Measurements from ENCODE around the gene MAP7. TPM values are rescaled to one million over a fixed set of nuclear protein-coding genes. Genes with fewer than 3 reads are reported as not detected.

MAP7 gene
- total and polyA plus RNA-seq, 9 of the 15 experiments (the other 6 are each of a cell fraction or from before 2014, with no cell fraction given): 0.76 to 7.7 (median 3.9) TPM

- no peak for TF ChIP-seq USF1 (CRISPR knock-in tag; IDR thresholded peaks at IDR 0.05)
- no peak for TF ChIP-seq ILK (tag; IDR thresholded peaks at IDR 0.05; ENCODE audit: borderline replicate concordance, low read depth)
- TF ChIP-seq KDM2B (CRISPR knock-in tag; IDR thresholded peaks at IDR 0.05): no peak
- TF ChIP-seq MLLT1 (IDR thresholded peaks at IDR 0.05): 0 out of 4 replicates have a peak, but pooled peaks of 1 of the 2 experiments have one; percentile 34
These were observed 750 bp downstream of the MAP7 start (continued) for GRCh38 chr6:136549300-136550044.

GRCh38 chr6:136548582-136549299 is 1.5 kb downstream of the MAP7 start:
- ATAC-seq (no peak), DNase-seq (ENCODE audit: extremely low read depth in 1 of 4, low spot score in 3 of 4) (no peak), FAIRE-seq (peak; percentile 32)
- TF ChIP-seq CBX8 (IDR thresholded peaks at IDR 0.05; ENCODE audit: borderline replicate concordance, extremely low read depth, low read depth, low read length, poor library complexity, severe bottlenecking) (peak; percentile 71), RAD21 (CRISPR knock-in tag; conservative IDR thresholded peaks at IDR 0.05 in 1 of 2, IDR thresholded peaks at IDR 0.05 in 1 of 2) (0 out of 4 replicates have a peak, but pooled peaks of 1 of the 2 experiments have one; percentile 18), NCOA6 (IDR thresholded peaks at IDR 0.05) (no peak)
- Histone ChIP-seq H3K27me3 (ENCODE audit: control insufficient read depth in 2 of 2, insufficient read depth in 2 of 2, low read length in 2 of 2) (peaks cover 7 to 8% of the 10 kb centered on the region in 2 experiments; a peak in 3 of 5 replicates), H3K4me1 (replicated peaks in 1 of 2; ENCODE audit: control insufficient read depth in 2 of 2, insufficient read depth in 2 of 2, low read length in 2 of 2) (peaks cover 13 to 17% of the 10 kb centered on the region in 2 experiments), H4K20me1 (replicated peaks; ENCODE audit: control insufficient read depth, insufficient read depth, low read length) (0 out of 2 replicates have a peak, but pooled peaks cover 5% of the 10 kb centered on the region), H3K9me3 (replicated peaks; ENCODE audit: control insufficient read depth, insufficient read depth, low read depth, low read length) (no peaks in the 10 kb centered on the region), H3K4me3 (0 out of 2 replicates have a peak overlapping the region, but pooled peaks have one; percentile 64), H3K9ac (ENCODE audit: insufficient read depth in 1 of 2, low read depth in 2 of 2, low read length in 2 of 2) (no peak overlapping the region), H3K36me3 (ENCODE audit: control insufficient read depth, insufficient read depth, low read length) (no peaks in the 10 kb centered on the region), H3K27ac (ENCODE audit: extremely low read depth, low read depth, low read length) (no peak overlapping the region), H2AFZ (ENCODE audit: low read depth, low read length) (peak overlapping the region; percentile 93; the same call in 1 of the 2 replicates), H3K4me2 (ENCODE audit: insufficient read depth, low read length) (peak overlapping the region; percentile 60; the same call in 1 of the 2 replicates), H3K9me1 (ENCODE audit: control insufficient read depth, insufficient read depth, low read length) (peaks cover 4% of the 10 kb centered on the region), H3K79me2 (ENCODE audit: control insufficient read depth, insufficient read depth, low read length) (no peaks in the 10 kb centered on the region)
- in situ Hi-C loops (cut with MboI) (loop anchor here (25.0 kb wide), 1 partner anchor 211 kb away; no protein-coding TSS in a partner anchor), intact Hi-C loops (cut with micrococcal nuclease) (loop anchor here (5.0 kb wide), 1 partner anchor 121 kb away; no protein-coding TSS in a partner anchor)
- BruUV-seq (replicated peaks): no TSS peak
- ChIA-PET POLR2A (interaction anchor here (0.8 to 1.2 kb wide), 2 partner anchors 9 to 12 kb away, joined by 3 to 5 read pairs; no protein-coding TSS in a partner anchor), CTCF (ENCODE audit: low intra/inter-chr PET ratio) (no interaction called here)
- WGBS (ENCODE audit: insufficient coverage, low coverage, missing lambda C conversion rate): 31% methylated on average over 14 of the region's 14 CpGs
